AG09319 (cell line): ENCODE data around the gene TAF4.

ENCODE experiments used
- DNase-seq: peaks from one replicate; pipeline ENCODE4 v3.0.0-alpha.2; 2010; ENCODE audit warnings: low read depth; ENCODE audit errors: extremely low read depth
- TF ChIP-seq, protein P1 (sequence below): IDR thresholded peaks from 2 replicates; pipeline ENCODE4 v1.5.1; 2011; ENCODE audit warnings: low read depth, mild to moderate bottlenecking, inconsistent platforms, low read length, moderate library complexity

Gene TAF4

DNA sequence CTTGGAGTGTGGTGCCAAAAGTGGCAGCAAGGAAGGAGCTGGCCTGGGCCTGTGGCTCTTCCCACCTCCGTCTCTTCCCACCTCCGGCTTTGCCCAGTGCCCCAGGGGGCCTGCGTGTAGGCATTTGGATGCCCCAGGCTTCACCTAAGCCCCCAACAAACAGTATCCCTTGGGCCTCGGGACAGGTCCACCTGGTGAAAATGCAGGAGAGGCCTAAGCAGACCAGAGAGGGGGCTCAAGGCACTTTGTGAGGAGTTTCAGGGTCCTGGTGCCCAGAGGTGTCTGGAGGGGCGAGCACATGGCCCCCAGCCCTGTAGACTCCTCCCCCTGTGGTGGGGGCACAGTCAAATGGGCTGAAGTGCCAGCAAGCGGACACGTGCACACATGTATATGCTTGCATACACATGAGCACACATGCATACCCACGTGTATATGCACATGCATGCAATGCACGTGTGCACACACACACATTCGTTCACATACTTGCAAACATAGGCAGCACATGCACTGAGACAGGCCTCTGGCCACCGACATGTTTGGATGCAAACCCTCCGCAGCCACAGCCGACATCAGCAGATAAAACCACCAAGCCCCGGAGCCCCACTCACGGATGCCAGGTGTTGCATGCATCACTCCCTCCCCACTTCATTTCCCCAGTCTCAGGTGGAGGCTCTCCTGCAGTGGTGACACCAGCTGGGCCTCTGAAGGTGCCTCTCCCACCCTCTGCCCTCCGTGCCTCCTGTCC is 124.5 kb downstream of the TAF4 start:
- TF ChIP-seq, protein P1, sequence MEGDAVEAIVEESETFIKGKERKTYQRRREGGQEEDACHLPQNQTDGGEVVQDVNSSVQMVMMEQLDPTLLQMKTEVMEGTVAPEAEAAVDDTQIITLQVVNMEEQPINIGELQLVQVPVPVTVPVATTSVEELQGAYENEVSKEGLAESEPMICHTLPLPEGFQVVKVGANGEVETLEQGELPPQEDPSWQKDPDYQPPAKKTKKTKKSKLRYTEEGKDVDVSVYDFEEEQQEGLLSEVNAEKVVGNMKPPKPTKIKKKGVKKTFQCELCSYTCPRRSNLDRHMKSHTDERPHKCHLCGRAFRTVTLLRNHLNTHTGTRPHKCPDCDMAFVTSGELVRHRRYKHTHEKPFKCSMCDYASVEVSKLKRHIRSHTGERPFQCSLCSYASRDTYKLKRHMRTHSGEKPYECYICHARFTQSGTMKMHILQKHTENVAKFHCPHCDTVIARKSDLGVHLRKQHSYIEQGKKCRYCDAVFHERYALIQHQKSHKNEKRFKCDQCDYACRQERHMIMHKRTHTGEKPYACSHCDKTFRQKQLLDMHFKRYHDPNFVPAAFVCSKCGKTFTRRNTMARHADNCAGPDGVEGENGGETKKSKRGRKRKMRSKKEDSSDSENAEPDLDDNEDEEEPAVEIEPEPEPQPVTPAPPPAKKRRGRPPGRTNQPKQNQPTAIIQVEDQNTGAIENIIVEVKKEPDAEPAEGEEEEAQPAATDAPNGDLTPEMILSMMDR, result no peak
- DNase-seq, result no peak

DNA sequence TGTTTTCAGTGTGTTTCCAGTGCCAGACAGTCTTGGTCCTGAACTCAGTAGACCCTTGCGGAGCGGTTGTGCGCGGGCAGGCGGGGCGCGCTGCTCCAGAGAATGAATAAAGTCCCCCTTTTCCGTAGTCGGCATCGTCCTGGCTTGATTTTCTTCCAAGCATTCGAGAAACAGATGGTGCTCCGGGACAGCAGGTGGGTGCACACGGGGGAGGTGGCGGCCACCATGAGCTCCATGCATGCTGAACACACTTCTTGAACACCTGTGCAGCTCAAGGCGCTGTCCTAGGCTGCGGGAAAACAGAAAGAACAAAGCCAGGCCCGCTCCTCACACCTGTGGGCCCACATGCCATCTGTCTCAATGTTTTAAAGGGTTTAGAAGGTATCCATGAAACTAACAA is 125.2 kb downstream of the TAF4 start:
- no peak for DNase-seq
- TF ChIP-seq, protein P1, result no peak

- no peak for DNase-seq
- TF ChIP-seq, protein P1, result no peak
These were observed 125.9 kb downstream of the TAF4 start for GRCh38 chr20:61939691-61940360.

- TF ChIP-seq, protein P1, result no peak
- no peak for DNase-seq
These were observed 126.6 kb downstream of the TAF4 start for GRCh38 chr20:61938839-61939690.

DNA sequence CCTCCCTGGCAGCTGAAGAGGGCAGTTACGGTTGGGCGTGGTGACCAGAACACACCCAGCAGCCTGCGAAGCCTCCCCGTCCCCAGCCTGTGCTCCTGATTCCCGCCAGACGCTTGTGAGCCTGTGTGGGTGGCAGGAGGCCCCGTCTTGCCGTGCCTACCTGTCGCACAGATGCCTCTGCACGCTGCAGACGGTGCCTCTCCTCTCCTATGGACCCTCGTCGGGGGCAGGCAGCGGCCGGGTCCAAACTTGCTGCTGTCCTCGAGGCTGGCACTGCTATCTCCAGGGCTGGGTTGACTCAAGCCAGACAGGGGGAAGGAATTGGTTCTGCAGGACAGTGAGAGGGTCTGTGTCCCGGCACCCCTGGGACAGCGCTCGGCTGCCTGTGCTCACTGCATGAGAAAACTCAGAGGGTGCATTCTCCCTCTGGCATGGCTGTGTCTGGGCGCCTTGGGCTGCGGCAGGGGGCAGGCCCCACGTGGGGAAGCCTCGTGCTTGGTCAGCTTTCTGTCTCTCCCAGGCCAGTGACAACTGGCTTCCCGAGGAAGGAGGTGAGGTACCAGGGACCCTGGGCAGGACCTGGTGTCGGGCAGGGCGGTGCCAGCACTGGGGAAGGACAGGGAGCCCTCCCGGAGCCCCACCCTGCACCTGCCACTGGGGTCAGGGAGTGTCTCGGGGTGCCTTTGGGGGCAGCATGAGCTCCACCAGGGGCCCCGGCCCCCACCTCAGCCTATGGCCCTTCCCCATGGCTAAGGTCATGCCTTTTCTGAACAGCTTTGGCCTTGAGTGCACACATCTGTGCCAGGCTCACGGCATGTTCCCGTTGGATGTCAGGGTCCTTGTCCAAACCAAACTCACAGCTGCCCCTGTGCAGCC is 127.5 kb downstream of the TAF4 start:
- TF ChIP-seq, protein P1, result no peak
- no peak for DNase-seq

DNA sequence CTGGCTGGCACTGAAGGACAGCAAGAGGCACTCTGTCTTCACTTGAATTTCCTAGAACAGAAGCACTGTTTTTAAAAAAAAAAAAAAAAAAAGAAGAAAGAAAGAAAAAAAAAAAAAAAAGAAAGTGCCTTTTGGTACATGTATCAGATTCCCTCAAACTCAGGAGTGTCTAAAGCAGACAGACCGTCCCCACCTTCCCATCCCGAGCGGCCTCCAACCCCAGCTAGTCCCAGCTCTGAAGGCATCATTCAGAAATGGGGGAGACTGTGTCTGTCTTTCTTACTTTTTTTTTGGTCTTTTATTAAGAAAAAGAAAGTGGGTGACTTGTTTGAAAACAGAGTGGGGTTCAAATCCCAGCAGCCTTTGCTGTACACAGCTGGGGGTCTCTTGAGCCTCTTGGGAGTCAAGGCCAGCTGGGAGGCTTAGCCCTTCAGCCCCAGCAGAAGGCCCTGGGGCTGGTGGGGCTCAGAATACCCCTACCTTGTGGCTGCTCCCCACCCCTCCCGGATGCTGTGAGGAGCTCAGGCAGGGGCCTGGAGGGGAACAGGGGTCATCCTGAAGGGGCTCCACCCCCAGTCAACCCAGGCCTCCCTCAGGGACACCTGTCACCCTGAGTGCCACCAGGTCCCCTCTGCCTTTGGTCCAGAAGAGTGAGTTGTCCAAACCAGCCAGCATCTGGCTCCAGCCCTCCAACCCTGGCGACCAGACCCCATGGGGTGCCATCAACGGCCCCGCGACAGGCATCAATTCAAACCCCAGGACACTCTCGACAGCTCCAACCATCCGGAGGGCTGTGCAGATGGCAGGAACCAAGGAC is 128.3 kb downstream of the TAF4 start:
- TF ChIP-seq, protein P1, result no peak
- DNase-seq, result no peak
